PFSK-1 (cell line): Measurements from ENCODE around the gene ENPEP.

Experiments
- FOXP2 ChIP-seq: optimal IDR thresholded peaks from 2 replicates; pipeline ENCODE3; 2011; ENCODE audit warnings: borderline replicate concordance, control low read depth, inconsistent platforms; ENCODE audit not compliant: insufficient read depth; ENCODE audit errors: extremely low read length, extremely low read depth
- POLR2AphosphoS5 ChIP-seq: IDR thresholded peaks from 2 replicates; pipeline ENCODE4 v1.6.1; 2012; ENCODE audit warnings: low read depth, mild to moderate bottlenecking, control low read depth, low read length, moderate library complexity
- SIN3A ChIP-seq: IDR thresholded peaks from 2 replicates; pipeline ENCODE4 v1.6.1; 2012; ENCODE audit warnings: mild to moderate bottlenecking, low read length, moderate library complexity, borderline replicate concordance; ENCODE audit not compliant: insufficient read depth
- TAF1 ChIP-seq: IDR thresholded peaks from 2 replicates; pipeline ENCODE4 v1.6.1; 2012; ENCODE audit warnings: low read length, control low read depth, borderline replicate concordance; ENCODE audit not compliant: insufficient read depth
- TF ChIP-seq, protein P1 (sequence below), 2 experiments: IDR thresholded peaks; 2 replicates each; pipeline versions ENCODE4 v1.6.1 to v1.8.0; 2011 to 2012; ENCODE audit warnings: low read depth in 2 of 2, low read length in 2 of 2, control low read depth in 1 of 2, inconsistent platforms in 1 of 2, mild to moderate bottlenecking in 1 of 2, moderate library complexity in 1 of 2; ENCODE audit not compliant: insufficient read depth in 1 of 2

ENPEP gene

DNA sequence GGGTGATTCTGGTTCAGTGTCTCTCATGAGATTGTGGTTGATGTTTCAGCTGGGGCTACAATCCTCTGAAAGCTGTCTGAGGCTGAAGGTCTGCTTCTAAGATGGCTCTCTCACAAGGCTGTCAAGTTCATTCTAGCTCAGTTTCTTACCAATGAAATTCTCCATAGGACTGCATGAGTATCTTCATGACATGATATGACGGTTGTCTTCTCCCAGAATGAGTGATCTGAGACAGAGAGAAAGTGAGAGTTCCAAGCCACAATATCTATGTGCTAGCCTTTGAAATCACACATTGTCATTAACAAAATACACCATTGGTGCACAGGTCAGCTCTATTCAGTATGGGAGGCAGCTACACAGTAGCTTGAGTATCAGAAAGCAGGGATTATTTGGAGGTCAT, 119.6 kb downstream of the ENPEP start:
- TF ChIP-seq TAF1 (no peak), POLR2AphosphoS5 (no peak), FOXP2 (no peak), SIN3A (no peak)

DNA sequence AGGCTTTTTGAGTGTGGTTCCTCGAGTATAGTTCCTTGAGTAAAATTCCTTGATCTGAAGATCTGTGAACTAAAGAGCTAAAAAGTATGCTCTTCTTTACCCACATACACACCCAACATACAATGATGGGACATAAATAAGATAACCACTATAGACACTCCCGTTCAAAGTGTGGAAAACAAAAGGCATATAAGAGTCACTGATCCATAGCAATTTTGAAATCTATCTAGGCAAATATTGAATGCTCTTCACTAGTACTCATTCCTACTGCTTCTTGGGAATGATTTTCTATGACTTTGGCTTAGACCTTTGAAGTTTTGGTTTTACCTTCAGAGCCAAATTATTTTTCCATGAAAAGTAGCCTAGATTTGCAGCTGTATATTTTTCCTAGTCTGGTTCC, 120.5 kb downstream of the ENPEP start:
- TF ChIP-seq FOXP2, result no peak
- TF ChIP-seq TAF1, result no peak
- no peak for TF ChIP-seq SIN3A
- no peak for TF ChIP-seq POLR2AphosphoS5
- TF ChIP-seq, protein P1, sequence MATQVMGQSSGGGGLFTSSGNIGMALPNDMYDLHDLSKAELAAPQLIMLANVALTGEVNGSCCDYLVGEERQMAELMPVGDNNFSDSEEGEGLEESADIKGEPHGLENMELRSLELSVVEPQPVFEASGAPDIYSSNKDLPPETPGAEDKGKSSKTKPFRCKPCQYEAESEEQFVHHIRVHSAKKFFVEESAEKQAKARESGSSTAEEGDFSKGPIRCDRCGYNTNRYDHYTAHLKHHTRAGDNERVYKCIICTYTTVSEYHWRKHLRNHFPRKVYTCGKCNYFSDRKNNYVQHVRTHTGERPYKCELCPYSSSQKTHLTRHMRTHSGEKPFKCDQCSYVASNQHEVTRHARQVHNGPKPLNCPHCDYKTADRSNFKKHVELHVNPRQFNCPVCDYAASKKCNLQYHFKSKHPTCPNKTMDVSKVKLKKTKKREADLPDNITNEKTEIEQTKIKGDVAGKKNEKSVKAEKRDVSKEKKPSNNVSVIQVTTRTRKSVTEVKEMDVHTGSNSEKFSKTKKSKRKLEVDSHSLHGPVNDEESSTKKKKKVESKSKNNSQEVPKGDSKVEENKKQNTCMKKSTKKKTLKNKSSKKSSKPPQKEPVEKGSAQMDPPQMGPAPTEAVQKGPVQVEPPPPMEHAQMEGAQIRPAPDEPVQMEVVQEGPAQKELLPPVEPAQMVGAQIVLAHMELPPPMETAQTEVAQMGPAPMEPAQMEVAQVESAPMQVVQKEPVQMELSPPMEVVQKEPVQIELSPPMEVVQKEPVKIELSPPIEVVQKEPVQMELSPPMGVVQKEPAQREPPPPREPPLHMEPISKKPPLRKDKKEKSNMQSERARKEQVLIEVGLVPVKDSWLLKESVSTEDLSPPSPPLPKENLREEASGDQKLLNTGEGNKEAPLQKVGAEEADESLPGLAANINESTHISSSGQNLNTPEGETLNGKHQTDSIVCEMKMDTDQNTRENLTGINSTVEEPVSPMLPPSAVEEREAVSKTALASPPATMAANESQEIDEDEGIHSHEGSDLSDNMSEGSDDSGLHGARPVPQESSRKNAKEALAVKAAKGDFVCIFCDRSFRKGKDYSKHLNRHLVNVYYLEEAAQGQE (IDR thresholded peaks at IDR 0.05; ENCODE audit: insufficient read depth in 1 of 2, low read depth in 2 of 2, low read length in 2 of 2), result no peak

DNA sequence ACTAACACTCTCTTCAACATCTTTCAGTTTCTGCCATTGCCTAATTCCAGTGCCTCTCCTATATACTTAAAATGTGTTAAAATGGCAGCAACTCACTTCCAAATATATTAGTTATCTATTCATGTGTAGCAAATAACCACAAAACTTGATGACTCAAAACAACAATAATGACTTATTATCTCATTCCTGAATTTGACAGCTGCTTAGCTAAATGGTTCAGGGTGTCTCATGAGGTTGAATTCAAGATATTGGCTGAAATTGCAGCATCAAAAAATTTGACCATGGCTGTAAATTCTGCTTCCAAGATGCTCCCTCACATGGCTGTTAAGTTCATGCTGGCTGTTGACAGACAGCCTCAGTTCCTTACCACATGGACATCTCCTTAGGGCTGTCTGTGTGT, 121.6 kb downstream of the ENPEP start:
- no peak for TF ChIP-seq SIN3A
- TF ChIP-seq POLR2AphosphoS5, result no peak
- TF ChIP-seq, protein P1 (IDR thresholded peaks at IDR 0.05; ENCODE audit: insufficient read depth in 1 of 2, low read depth in 2 of 2, low read length in 2 of 2), result no peak
- no peak for TF ChIP-seq TAF1
- TF ChIP-seq FOXP2, result no peak

DNA sequence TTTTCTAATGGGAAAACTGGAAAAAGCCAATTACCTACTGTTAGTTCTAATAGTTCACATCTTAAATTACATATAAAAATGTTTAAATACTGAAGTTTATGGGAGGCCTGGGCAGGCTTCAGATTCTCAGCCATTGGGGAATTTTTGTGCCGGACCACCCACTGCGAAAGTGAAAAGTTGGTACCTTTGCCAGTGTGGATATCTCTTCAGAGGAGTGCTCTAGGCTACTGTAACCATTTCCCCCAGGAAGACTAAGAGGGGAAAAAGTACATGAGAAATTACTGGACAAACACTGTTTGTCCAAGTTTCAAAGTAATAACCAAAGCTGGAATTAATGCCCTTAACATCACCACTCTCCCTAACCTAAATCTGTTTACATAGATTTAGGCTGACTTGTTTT, 126.1 kb downstream of the ENPEP start:
- TF ChIP-seq FOXP2 (no peak), TAF1 (no peak), SIN3A (no peak), POLR2AphosphoS5 (no peak)
- TF ChIP-seq, protein P1 (IDR thresholded peaks at IDR 0.05; ENCODE audit: insufficient read depth in 1 of 2, low read depth in 2 of 2, low read length in 2 of 2), result no peak

DNA sequence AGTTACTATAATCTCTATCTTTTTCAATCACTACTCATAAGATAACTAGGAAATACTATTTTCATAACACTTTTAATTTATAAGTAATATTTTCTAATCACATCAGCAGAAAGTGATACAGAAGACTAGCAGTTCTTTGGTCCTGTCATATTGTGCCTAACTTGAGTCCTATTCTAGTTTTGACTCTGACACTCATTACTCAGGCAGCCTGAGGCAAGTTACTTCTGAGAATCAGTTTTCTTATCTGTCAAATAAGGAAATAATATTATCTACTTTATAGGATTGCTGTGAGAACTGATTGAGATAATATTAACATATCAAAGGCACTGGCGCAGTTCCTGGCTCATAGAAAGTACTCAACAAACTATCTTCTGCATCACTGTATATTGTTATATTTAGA, 129.1 kb downstream of the ENPEP start:
- TF ChIP-seq, protein P1 (IDR thresholded peaks at IDR 0.05; ENCODE audit: insufficient read depth in 1 of 2, low read depth in 2 of 2, low read length in 2 of 2), result no peak
- no peak for TF ChIP-seq FOXP2
- no peak for TF ChIP-seq SIN3A
- no peak for TF ChIP-seq TAF1
- TF ChIP-seq POLR2AphosphoS5, result no peak
